Neural progenitor cell (in vitro differentiated cells): ENCODE results near the gene DDI1. TPM values are rescaled to one million over a fixed set of nuclear protein-coding genes. Genes with fewer than 3 reads are reported as not detected.

Experiments used
- DNase-seq: peaks from one replicate; pipeline ENCODE4 v3.0.0-alpha.2; 2016; ENCODE audit warnings: low spot score
- H2AFZ ChIP-seq: fragments of 200-600 bp; sonication (generic); replicated peaks from 2 replicates; pipeline ENCODE4 v1.6.1; 2016; ENCODE audit warnings: antibody characterized with exemption
- H3F3A ChIP-seq: fragments of 200-600 bp; sonication (generic); 2 replicates; pipeline ENCODE4 v1.6.1; 2016; ENCODE audit warnings: antibody characterized with exemption, low read depth
- H3K27ac ChIP-seq: fragments of 200-600 bp; sonication (generic); 2 replicates; pipeline ENCODE4 v1.5.1; 2016; ENCODE audit warnings: mild to moderate bottlenecking
- H3K27me3 ChIP-seq: fragments of 200-600 bp; sonication (generic); 2 replicates; pipeline ENCODE4 v1.6.1; 2016; ENCODE audit warnings: mild to moderate bottlenecking, moderate library complexity
- H3K36me3 ChIP-seq: fragments of 200-600 bp; sonication (generic); 2 replicates; pipeline ENCODE4 v1.5.1; 2016
- H3K4me1 ChIP-seq: fragments of 200-600 bp; sonication (generic); 2 replicates; pipeline ENCODE4 v1.6.1; 2016; ENCODE audit warnings: mixed run types
- H3K4me2 ChIP-seq: fragments of 200-600 bp; sonication (generic); 2 replicates; pipeline ENCODE4 v1.6.1; 2016
- H3K4me3 ChIP-seq: fragments of 200-600 bp; sonication (generic); 2 replicates; pipeline ENCODE4 v1.5.1; 2016
- H3K79me2 ChIP-seq: fragments of 200-600 bp; sonication (generic); 2 replicates; pipeline ENCODE4 v1.6.1; 2016; ENCODE audit warnings: low read depth
- H3K9ac ChIP-seq: fragments of 200-600 bp; sonication (generic); 2 replicates; pipeline ENCODE4 v1.6.1; 2016
- H3K9me3 ChIP-seq: fragments of 200-600 bp; sonication (generic); 2 replicates; pipeline ENCODE4 v1.5.1; 2016; ENCODE audit warnings: low read depth
- H4K20me1 ChIP-seq: fragments of 200-600 bp; sonication (generic); 2 replicates; pipeline ENCODE4 v1.6.1; 2016; ENCODE audit warnings: low read depth
- H3K27ac Mint-ChIP-seq: 3 replicates; pipeline ENCODE4 v1.8.0; 2021; ENCODE audit warnings: mixed read lengths
- H3K27me3 Mint-ChIP-seq: 2 replicates; pipeline ENCODE4 v1.8.0; 2022; ENCODE audit warnings: low read depth, mild to moderate bottlenecking, inconsistent platforms, moderate library complexity, mixed read lengths; ENCODE audit not compliant: insufficient read depth
- H3K36me3 Mint-ChIP-seq: 3 replicates; pipeline ENCODE4 v1.8.0; 2021; ENCODE audit warnings: mixed read lengths
- H3K4me1 Mint-ChIP-seq: 3 replicates; pipeline ENCODE4 v1.8.0; 2021; ENCODE audit warnings: mixed read lengths
- H3K4me3 Mint-ChIP-seq: 3 replicates; pipeline ENCODE4 v1.8.0; 2021; ENCODE audit warnings: mild to moderate bottlenecking, moderate library complexity, mixed read lengths
- H3K9me3 Mint-ChIP-seq: 3 replicates; pipeline ENCODE4 v1.8.0; 2020; ENCODE audit warnings: mixed read lengths
- CTCF ChIP-seq: fragments of 200-600 bp; sonication (generic); IDR thresholded peaks from 2 replicates; pipeline ENCODE4 v1.5.1; 2017; ENCODE audit warnings: antibody characterized with exemption, mild to moderate bottlenecking
- EZH2 ChIP-seq: fragments of 200-600 bp; sonication (generic); IDR thresholded peaks from 2 replicates; pipeline ENCODE4 v1.6.1; 2017; ENCODE audit warnings: antibody characterized with exemption, mild to moderate bottlenecking, moderate library complexity
- EZH2phosphoT487 ChIP-seq: fragments of 200-600 bp; sonication (generic); IDR thresholded peaks from 2 replicates; pipeline ENCODE4 v1.6.1; 2017; ENCODE audit warnings: antibody characterized with exemption
- total RNA-seq: library from RNA; depleted of rRNA; stranded (reverse); fragments of >200 nt; gene quantifications from 2 replicates; pipeline ENCODE4 v1.2.3, GENCODE V29; 2015; ENCODE audit warnings: low replicate concordance

The DDI1 gene
- total RNA-seq, 1 donor from 2014 or later, result not detected

GRCh38 chr11:104011044-104011443 is 25.4 kb upstream of the DDI1 start:
- H3K9me3 ChIP-seq, result no peaks in the 10 kb centered on the region
- Mint-ChIP-seq H3K36me3 (no peaks in the 10 kb centered on the region), H3K27ac (no peak overlapping the region), H3K4me1 (peaks cover 3% of the 10 kb centered on the region), H3K4me3 (no peak overlapping the region), H3K9me3 (no peaks in the 10 kb centered on the region), H3K27me3 (no peaks in the 10 kb centered on the region)
- H4K20me1 ChIP-seq, result no peaks in the 10 kb centered on the region
- H3K27ac ChIP-seq, result no peak overlapping the region
- no peaks in the 10 kb centered on the region for H3K36me3 ChIP-seq
- no peak for DNase-seq
- H2AFZ ChIP-seq, result no peak overlapping the region
- H3K27me3 ChIP-seq, result no peaks in the 10 kb centered on the region
- no peak overlapping the region for H3K9ac ChIP-seq
- H3K79me2 ChIP-seq, result no peaks in the 10 kb centered on the region
- no peak overlapping the region for H3K4me2 ChIP-seq
- no peak overlapping the region for H3K4me3 ChIP-seq
- H3F3A ChIP-seq, result no peaks in the 10 kb centered on the region
- TF ChIP-seq EZH2 (no peak), CTCF (no peak), EZH2phosphoT487 (no peak)
- H3K4me1 ChIP-seq, result no peaks in the 10 kb centered on the region

- H3K27me3 ChIP-seq, result no peaks in the 10 kb centered on the region
- H3K9me3 ChIP-seq, result no peaks in the 10 kb centered on the region
- H3K4me3 Mint-ChIP-seq, result no peak overlapping the region
Observed at GRCh38 chr11:104015649-104016415, 20.6 kb upstream of the DDI1 start.

GRCh38 chr11:104024572-104024971 is 11.9 kb upstream of the DDI1 start:
- Histone ChIP-seq H3K9me3 (no peaks in the 10 kb centered on the region), H2AFZ (no peak overlapping the region), H3K4me3 (no peak overlapping the region), H3K9ac (no peak overlapping the region), H3K4me1 (peaks cover 6% of the 10 kb centered on the region), H3K27ac (no peak overlapping the region), H3K27me3 (no peaks in the 10 kb centered on the region), H3K4me2 (no peak overlapping the region), H3F3A (no peaks in the 10 kb centered on the region), H4K20me1 (no peaks in the 10 kb centered on the region), H3K36me3 (no peaks in the 10 kb centered on the region), H3K79me2 (no peaks in the 10 kb centered on the region)
- Mint-ChIP-seq H3K9me3 (no peaks in the 10 kb centered on the region), H3K4me3 (no peak overlapping the region), H3K36me3 (no peaks in the 10 kb centered on the region), H3K4me1 (peaks cover 3% of the 10 kb centered on the region), H3K27ac (no peak overlapping the region), H3K27me3 (no peaks in the 10 kb centered on the region)
- no peak for DNase-seq
- no peak for TF ChIP-seq EZH2
- no peak for TF ChIP-seq EZH2phosphoT487
- TF ChIP-seq CTCF, result no peak

More at GRCh38 chr11:104015649-104016415, 20.6 kb upstream of the DDI1 start:
- no peaks in the 10 kb centered on the region for H3F3A ChIP-seq
- Mint-ChIP-seq H3K27me3 (no peaks in the 10 kb centered on the region), H3K9me3 (no peaks in the 10 kb centered on the region), H3K4me1 (no peaks in the 10 kb centered on the region), H3K27ac (no peak overlapping the region), H3K36me3 (no peaks in the 10 kb centered on the region)
- H3K79me2 ChIP-seq, result no peaks in the 10 kb centered on the region
- H3K36me3 ChIP-seq, result no peaks in the 10 kb centered on the region
- no peak overlapping the region for H3K9ac ChIP-seq
- H4K20me1 ChIP-seq, result no peaks in the 10 kb centered on the region
- H3K27ac ChIP-seq, result no peak overlapping the region
- H3K4me2 ChIP-seq, result no peak overlapping the region
- TF ChIP-seq EZH2 (no peak), CTCF (no peak), EZH2phosphoT487 (no peak)
- H3K4me1 ChIP-seq, result no peaks in the 10 kb centered on the region
- H2AFZ ChIP-seq, result no peak overlapping the region
- DNase-seq, result no peak
- H3K4me3 ChIP-seq, result no peak overlapping the region
